CD14-positive monocyte (primary cell): Measurements from ENCODE around the gene OTX1. TPM values are rescaled to one million over a fixed set of nuclear protein-coding genes. Genes with fewer than 3 reads are reported as not detected.

Experiments
- DNase-seq, 3 donors: peaks; one replicate each; pipeline ENCODE4 v3.0.0-alpha.2; 2011 to 2022
- H2AFZ ChIP-seq: 2 replicates; pipeline ENCODE4 v1.6.0; 2012; ENCODE audit warnings: mild to moderate bottlenecking, low read depth, low read length, inconsistent platforms; ENCODE audit not compliant: insufficient read depth, poor library complexity, severe bottlenecking
- H3K27ac ChIP-seq, 2 donors: 1 replicate in 1 of 2; 2 replicates in 1 of 2; pipeline ENCODE4 v1.5.1; 2012 to 2013; ENCODE audit warnings: low read length in 2 of 2, control low read depth in 1 of 2, inconsistent platforms in 1 of 2, low read depth in 1 of 2, mild to moderate bottlenecking in 1 of 2
- H3K27me3 ChIP-seq, 2 donors: one replicate each; pipeline versions ENCODE4 v1.6.0 to v1.6.1; 2011 to 2013; ENCODE audit warnings: low read length in 2 of 2; ENCODE audit not compliant: control insufficient read depth in 2 of 2, insufficient read depth in 2 of 2
- H3K36me3 ChIP-seq, 2 donors: replicated peaks in 1 of 2; 1 replicate in 1 of 2; 2 replicates in 1 of 2; pipeline versions ENCODE4 v1.5.1 to v1.6.1; 2012 to 2013; ENCODE audit warnings: low read length in 2 of 2, control low read depth in 1 of 2, inconsistent platforms in 1 of 2, mild to moderate bottlenecking in 1 of 2; ENCODE audit not compliant: insufficient read depth in 2 of 2, control insufficient read depth in 1 of 2
- H3K4me1 ChIP-seq, 2 donors: 1 replicate in 1 of 2; 2 replicates in 1 of 2; pipeline versions ENCODE4 v1.5.1 to v1.6.1; 2012 to 2013; ENCODE audit warnings: low read length in 2 of 2, control low read depth in 1 of 2, inconsistent platforms in 1 of 2, mild to moderate bottlenecking in 1 of 2, moderate library complexity in 1 of 2; ENCODE audit not compliant: insufficient read depth in 2 of 2, control insufficient read depth in 1 of 2
- H3K4me2 ChIP-seq: replicated peaks from 2 replicates; pipeline ENCODE3; 2012; ENCODE audit warnings: low read length, moderate library complexity, mild to moderate bottlenecking; ENCODE audit not compliant: poor library complexity, severe bottlenecking; ENCODE audit errors: extremely low read depth
- H3K4me3 ChIP-seq, 3 experiments: fragments of 200-600 bp in 1 of 3; sonication (generic) in 1 of 3; replicated peaks in 1 of 3; 1 replicate in 2 of 3; 2 replicates in 1 of 3; pipeline ENCODE4 v1.5.1; 2011 to 2013; ENCODE audit warnings: low read length in 3 of 3, mild to moderate bottlenecking in 3 of 3, control low read depth in 2 of 3, low read depth in 2 of 3, inconsistent platforms in 1 of 3, moderate library complexity in 1 of 3
- H3K79me2 ChIP-seq: 2 replicates; pipeline ENCODE4 v1.6.0; 2012; ENCODE audit warnings: mild to moderate bottlenecking, control low read depth, inconsistent platforms, low read length, moderate library complexity; ENCODE audit not compliant: insufficient read depth
- H3K9ac ChIP-seq: 2 replicates; pipeline ENCODE4 v1.6.0; 2017; ENCODE audit warnings: low read length, mild to moderate bottlenecking; ENCODE audit not compliant: insufficient read depth, poor library complexity, severe bottlenecking
- H3K9me3 ChIP-seq, 2 donors: replicated peaks in 1 of 2; 1 replicate in 1 of 2; 2 replicates in 1 of 2; pipeline versions ENCODE4 v1.5.1 to v1.6.1; 2012 to 2013; ENCODE audit warnings: low read length in 2 of 2, control low read depth in 1 of 2; ENCODE audit not compliant: control insufficient read depth in 1 of 2, insufficient read depth in 1 of 2
- H4K20me1 ChIP-seq: 2 replicates; pipeline ENCODE4 v1.6.0; 2012; ENCODE audit warnings: mild to moderate bottlenecking, low read length, control low read depth, moderate library complexity; ENCODE audit not compliant: insufficient read depth
- H3K27ac Mint-ChIP-seq, 7 donors: one replicate each; pipeline ENCODE4 v1.8.0; 2020; ENCODE audit warnings: mild to moderate bottlenecking in 7 of 7, mixed read lengths in 7 of 7, moderate library complexity in 6 of 7, inconsistent platforms in 2 of 7
- H3K27me3 Mint-ChIP-seq, 3 donors: one replicate each; pipeline ENCODE4 v1.8.0; 2021 to 2022; ENCODE audit warnings: low read depth in 3 of 3, mild to moderate bottlenecking in 3 of 3, mixed read lengths in 3 of 3, moderate library complexity in 3 of 3, inconsistent platforms in 1 of 3
- H3K36me3 Mint-ChIP-seq, 2 donors: one replicate each; pipeline ENCODE4 v1.8.0; 2020; ENCODE audit warnings: mixed read lengths in 2 of 2, inconsistent platforms in 1 of 2, mild to moderate bottlenecking in 1 of 2
- H3K4me1 Mint-ChIP-seq: one replicate; pipeline ENCODE4 v1.8.0; 2020; ENCODE audit warnings: mild to moderate bottlenecking, mixed read lengths
- H3K4me3 Mint-ChIP-seq, 2 donors: one replicate each; pipeline ENCODE4 v1.8.0; 2020; ENCODE audit warnings: mild to moderate bottlenecking in 2 of 2, mixed read lengths in 2 of 2, moderate library complexity in 1 of 2
- H3K9me3 Mint-ChIP-seq, 7 donors: one replicate each; pipeline ENCODE4 v1.8.0; 2020 to 2022; ENCODE audit warnings: mixed read lengths in 7 of 7, mild to moderate bottlenecking in 6 of 7, moderate library complexity in 6 of 7, inconsistent platforms in 2 of 7
- CTCF ChIP-seq: fragments of 200-600 bp; IDR thresholded peaks from one replicate; pipeline ENCODE4 v1.8.0; 2022; ENCODE audit warnings: antibody characterized with exemption, mild to moderate bottlenecking
- WGBS: methylation state at CpG from one replicate; pipeline ENCODE4 v1.1.5; 2013; ENCODE audit warnings: missing lambda C conversion rate; ENCODE audit not compliant: insufficient coverage; 5-methylcytosine and 5-hydroxymethylcytosine counted together
- intact Hi-C, 2 donors: fragments of 100-400 bp; cut with micrococcal nuclease; formaldehyde crosslinking; loops; one replicate each; pipeline versions ENCODE4 v1.15.0 to v1.15.1; 2023
- polyA plus RNA-seq, 3 donors: library from polyadenylated mRNA; depleted of rRNA in 1 of 3; unstranded in 2 of 3; stranded (reverse) in 1 of 3; fragments of 300-500 nt in 2 of 3; fragments of >200 nt in 1 of 3; fragmentation: Illumina TruSeq in 2 of 3; gene quantifications; 1 replicate in 2 of 3; 2 replicates in 1 of 3; pipeline ENCODE4 v1.2.3, GENCODE V29; 2012 to 2021

Gene OTX1
- polyA plus RNA-seq, 3 donors, result not detected

GRCh38 chr2:63086687-63087086 is 36.1 kb downstream of the OTX1 start:
- Mint-ChIP-seq H3K4me3 (no peak overlapping the region), H3K27ac (no peak overlapping the region), H3K4me1 (no peaks in the 10 kb centered on the region), H3K9me3 (peaks cover 0 to 9% (median 2%) of the 10 kb centered on the region in 7 donors), H3K27me3 (peaks cover 0 to 11% (median under 1%) of the 10 kb centered on the region in 3 donors), H3K36me3 (no peaks in the 10 kb centered on the region)
- Histone ChIP-seq H4K20me1 (no peaks in the 10 kb centered on the region), H3K4me3 (no peak overlapping the region), H3K79me2 (no peaks in the 10 kb centered on the region), H3K9ac (no peak overlapping the region), H3K4me2 (no peak overlapping the region), H3K36me3 (no peaks in the 10 kb centered on the region), H3K4me1 (no peaks in the 10 kb centered on the region), H2AFZ (no peak overlapping the region), H3K27me3 (peaks cover 0 to 2% of the 10 kb centered on the region in 2 donors), H3K9me3 (no peaks in the 10 kb centered on the region), H3K27ac (no peak overlapping the region)
- WGBS, result no CpG with 5 or more reads among the region's 1 CpG
- no peak for TF ChIP-seq CTCF
- intact Hi-C loops, result no loop called here
- DNase-seq, result no peak

- Mint-ChIP-seq H3K9me3 (peaks cover 2 to 10% (median 5%) of the 10 kb centered on the region in 7 donors), H3K27me3 (peaks cover 1 to 3% (median 3%) of the 10 kb centered on the region in 3 donors), H3K36me3 (no peaks in the 10 kb centered on the region), H3K4me1 (no peaks in the 10 kb centered on the region), H3K4me3 (no peak overlapping the region), H3K27ac (no peak overlapping the region)
- Histone ChIP-seq H3K79me2 (no peaks in the 10 kb centered on the region), H3K27me3 (no peaks in the 10 kb centered on the region), H3K36me3 (no peaks in the 10 kb centered on the region), H3K9ac (no peak overlapping the region), H3K4me3 (no peak overlapping the region), H4K20me1 (no peaks in the 10 kb centered on the region), H2AFZ (no peak overlapping the region), H3K9me3 (no peaks in the 10 kb centered on the region), H3K4me1 (no peaks in the 10 kb centered on the region), H3K27ac (no peak overlapping the region), H3K4me2 (no peak overlapping the region)
- TF ChIP-seq CTCF, result no peak
- no peak for DNase-seq
- intact Hi-C loops, result no loop called here
- WGBS, result no CpG with 5 or more reads among the region's 1 CpG
These were observed 41.8 kb downstream of the OTX1 start for GRCh38 chr2:63092401-63092800.
